GM21526 (cell line): Measurements from ENCODE around the gene TFEB.

Experiments used
- ATAC-seq: cut with Tn5 transposase; IDR thresholded peaks from one replicate; pipeline ENCODE4 v1.9.1; 2021; ENCODE audit warnings: moderate library complexity; ENCODE audit not compliant: unreplicated experiment, low FRiP score

Gene TFEB

GRCh38 chr6:41735427-41736185, at the start of gene TFEB:
Gene TFEB, minus strand, starts transcription at chr6:41735608. Its CDS starts 44,395 bp downstream, at chr6:41691213.
- ATAC-seq = peak; percentile 45

- no peak for ATAC-seq
Observed at GRCh38 chr6:41784581-41785171, 49.3 kb upstream of the TFEB start.

GRCh38 chr6:41783106-41783780, 47.8 kb upstream of the TFEB start:
- ATAC-seq = no peak

- no peak for ATAC-seq
Observed at GRCh38 chr6:41781366-41781730, 45.9 kb upstream of the TFEB start.

- ATAC-seq = no peak
Observed at GRCh38 chr6:41780551-41781365, 45.4 kb upstream of the TFEB start, which contains the start of gene PRICKLE4. Gene PRICKLE4, plus strand, starts transcription at chr6:41780782. Its CDS starts 2,692 bp downstream, at chr6:41783474.

GRCh38 chr6:41779788-41780550, 44.6 kb upstream of the TFEB start, which contains the start of gene FRS3:
Gene FRS3, minus strand, starts transcription at chr6:41779900. Its CDS starts 2,913 bp downstream, at chr6:41776987.
- peak; percentile 88 for ATAC-seq

GRCh38 chr6:41779336-41779735, 43.9 kb upstream of the TFEB start:
- no peak for ATAC-seq

GRCh38 chr6:41778895-41779294, 43.5 kb upstream of the TFEB start:
- ATAC-seq = no peak

- ATAC-seq = no peak
Observed at GRCh38 chr6:41777551-41778285, 42.3 kb upstream of the TFEB start.

GRCh38 chr6:41775293-41775882, 40.0 kb upstream of the TFEB start:
- no peak for ATAC-seq

GRCh38 chr6:41774841-41775240, 39.4 kb upstream of the TFEB start:
- ATAC-seq = no peak

GRCh38 chr6:41771058-41771983, 35.9 kb upstream of the TFEB start:
- no peak for ATAC-seq

GRCh38 chr6:41770381-41771057, 35.1 kb upstream of the TFEB start:
- no peak for ATAC-seq

GRCh38 chr6:41769376-41769775, 34.0 kb upstream of the TFEB start:
- ATAC-seq = no peak

- no peak for ATAC-seq
Observed at GRCh38 chr6:41768545-41769308, 33.3 kb upstream of the TFEB start.

- no peak for ATAC-seq
Observed at GRCh38 chr6:41767112-41767833, 31.9 kb upstream of the TFEB start.
